ENCODE results near the gene FRAT2. TPM values are rescaled to one million over a fixed set of nuclear protein-coding genes. Genes with fewer than 3 reads are reported as not detected.

Gene FRAT2, protein sequence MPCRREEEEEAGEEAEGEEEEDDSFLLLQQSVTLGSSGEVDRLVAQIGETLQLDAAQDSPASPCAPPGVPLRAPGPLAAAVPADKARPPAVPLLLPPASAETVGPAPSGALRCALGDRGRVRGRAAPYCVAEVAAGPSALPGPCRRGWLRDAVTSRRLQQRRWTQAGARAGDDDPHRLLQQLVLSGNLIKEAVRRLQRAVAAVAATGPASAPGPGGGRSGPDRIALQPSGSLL
- 11.6 TPM for total RNA-seq

DNA sequence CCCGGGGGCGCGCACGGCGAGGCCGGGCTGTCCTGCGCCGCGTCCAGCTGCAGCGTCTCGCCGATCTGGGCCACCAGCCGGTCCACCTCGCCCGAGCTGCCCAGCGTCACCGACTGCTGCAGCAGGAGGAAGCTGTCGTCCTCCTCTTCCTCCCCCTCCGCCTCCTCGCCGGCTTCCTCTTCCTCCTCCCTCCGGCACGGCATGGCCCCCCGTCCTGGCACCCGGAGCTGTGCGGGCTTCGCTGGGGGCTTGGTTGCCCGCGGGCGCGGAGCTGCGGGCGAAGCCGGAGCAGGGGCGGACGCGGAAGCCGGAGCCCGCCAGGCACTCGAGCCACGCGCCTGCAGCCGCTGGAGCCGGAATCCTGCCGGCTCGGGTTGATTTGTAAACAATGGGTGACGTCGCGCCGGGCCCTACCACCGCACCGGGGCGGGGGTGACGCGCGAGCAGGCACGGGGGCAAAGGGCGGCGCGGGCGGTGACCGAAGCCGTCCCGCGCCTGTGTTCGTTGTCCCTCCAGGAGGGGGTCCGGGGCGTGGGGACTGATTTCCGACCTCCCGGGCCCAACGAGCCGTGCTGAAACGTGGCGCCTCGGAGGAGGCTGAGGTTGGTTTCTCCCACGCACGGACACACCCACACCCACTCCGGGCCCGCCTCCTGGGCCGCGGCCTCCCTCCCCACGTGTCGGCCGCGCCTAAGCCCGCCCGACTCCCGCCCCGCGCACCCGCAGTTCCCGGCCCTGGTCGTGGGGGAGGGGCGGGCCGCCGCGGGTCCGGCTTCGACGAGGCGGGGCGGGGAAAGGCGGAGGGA, at the start of gene FRAT2:
FRAT2 (minus strand) TSS at position 360 of the 806 bp plus-strand sequence; CDS start at position 203, 157 bp downstream.
- DNase-seq: peak; percentile 96

DNA sequence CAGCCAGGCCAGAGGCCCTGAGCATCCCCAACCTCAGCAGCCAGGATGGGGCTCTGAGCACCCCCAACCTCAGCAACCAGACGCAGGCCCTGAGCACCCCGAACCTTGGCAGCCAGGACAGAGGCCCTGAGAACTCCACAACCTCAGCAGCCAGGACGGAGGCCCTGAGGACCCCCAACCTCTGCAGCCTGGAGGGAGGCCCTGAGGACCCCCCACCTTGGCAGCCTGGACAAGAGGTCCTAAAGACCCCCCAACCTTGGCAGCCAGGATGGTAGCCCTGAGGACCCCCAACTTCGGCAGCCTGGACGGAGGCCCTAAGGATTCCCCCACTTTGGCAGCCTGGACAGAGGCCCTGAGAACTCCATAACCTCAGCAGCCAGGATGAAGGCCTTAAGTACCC, 49.6 kb upstream of the FRAT2 start:
- DNase-seq: no peak

DNA sequence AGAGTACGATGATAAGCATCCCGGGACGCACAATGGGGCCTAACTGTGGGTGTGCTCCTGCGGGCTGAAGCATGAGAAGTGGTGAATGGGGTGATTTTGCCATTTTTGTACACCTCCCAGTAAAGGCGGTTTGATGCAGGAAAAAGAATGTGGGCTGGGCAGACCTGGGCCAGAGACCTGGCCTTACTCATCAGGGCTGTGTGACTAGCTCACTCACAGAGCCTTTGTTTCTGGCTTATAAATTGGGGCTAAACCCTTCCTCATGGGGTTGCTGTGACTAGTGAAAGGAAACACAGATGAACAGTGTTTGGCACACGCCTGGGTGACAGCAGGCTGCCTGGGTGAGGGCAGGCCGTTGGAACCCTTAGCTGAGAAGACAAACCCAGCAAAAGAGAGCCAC, 48.6 kb upstream of the FRAT2 start:
- no peak for DNase-seq

GRCh38 chr10:97381626-97382025, 47.1 kb upstream of the FRAT2 start:
- no peak for DNase-seq

DNA sequence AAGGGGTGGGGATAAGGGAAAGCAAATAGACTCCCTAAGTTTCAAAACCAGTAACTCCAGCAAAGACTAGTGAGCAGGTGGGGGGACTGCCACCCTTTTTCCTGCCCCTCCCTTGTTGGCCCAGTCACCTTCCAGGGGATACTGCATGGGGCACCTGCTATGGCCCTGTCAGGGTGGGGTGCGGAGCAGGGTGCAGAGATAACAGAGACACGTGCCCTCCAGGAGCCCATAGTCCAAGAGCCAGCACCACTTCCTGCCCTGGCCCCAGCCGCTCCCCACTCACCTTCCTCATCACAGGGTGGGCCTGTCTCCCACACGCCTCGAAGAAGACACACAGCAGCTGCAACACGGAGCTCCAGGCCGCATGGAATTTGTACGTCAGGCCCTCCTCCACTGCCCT, 46.0 kb upstream of the FRAT2 start:
- DNase-seq: no peak

GRCh38 chr10:97378933-97379921, 44.7 kb upstream of the FRAT2 start:
- no peak for DNase-seq

GRCh38 chr10:97376413-97376812, 41.9 kb upstream of the FRAT2 start:
- no peak for DNase-seq

- no peak for DNase-seq
Measured at GRCh38 chr10:97373456-97373855, 38.9 kb upstream of the FRAT2 start.

DNA sequence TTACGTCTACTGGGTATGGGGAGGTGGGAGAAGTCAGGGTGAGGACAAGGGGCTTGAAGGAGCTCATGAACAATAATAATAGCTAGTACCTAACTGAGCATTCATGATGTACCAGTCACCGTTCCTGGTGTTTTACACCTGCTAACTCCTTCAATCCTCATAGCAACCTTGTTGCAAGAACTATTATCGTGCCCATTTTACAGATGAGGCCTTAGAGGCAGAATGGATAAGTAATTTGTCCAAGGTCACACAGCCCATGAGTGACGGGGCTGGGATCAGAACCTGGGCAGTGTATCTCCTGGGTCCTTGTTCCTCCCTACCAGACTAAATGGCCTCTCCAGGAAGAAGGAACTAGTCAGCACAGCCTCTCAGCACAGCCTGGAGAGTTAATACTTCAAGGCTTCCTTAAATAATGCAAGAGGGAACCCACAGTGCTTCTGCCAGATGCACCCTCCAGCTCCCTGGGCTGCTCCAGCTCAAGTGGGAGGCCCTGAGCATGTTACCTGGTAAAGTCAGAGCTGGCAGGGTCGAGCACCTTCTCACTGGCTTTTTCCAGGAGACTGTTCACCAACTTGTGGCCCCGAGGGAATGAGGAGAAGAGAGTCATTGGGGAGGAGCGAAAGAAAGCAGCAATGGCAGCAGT, 37.8 kb upstream of the FRAT2 start:
- no peak for DNase-seq

DNA sequence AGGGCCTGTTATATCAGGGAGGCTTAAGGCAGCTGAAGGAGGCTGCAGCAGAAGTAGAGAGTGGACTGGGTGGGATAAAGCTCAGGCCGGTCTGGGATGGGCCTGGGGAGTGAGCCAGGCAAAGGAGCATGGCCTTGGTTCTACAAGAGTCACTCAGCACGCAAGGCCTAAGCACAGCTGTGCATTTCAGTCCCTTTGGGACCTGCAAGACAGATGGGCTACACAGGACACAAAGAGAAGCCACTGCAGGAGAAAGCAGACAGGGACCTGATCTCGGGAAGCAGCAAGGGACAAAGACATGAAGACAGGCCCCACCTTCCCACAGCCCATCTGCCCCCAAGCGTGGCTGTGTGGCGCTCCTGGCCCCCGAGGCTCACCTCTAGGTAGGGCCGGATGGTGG, 37.2 kb upstream of the FRAT2 start:
- DNase-seq: no peak

DNA sequence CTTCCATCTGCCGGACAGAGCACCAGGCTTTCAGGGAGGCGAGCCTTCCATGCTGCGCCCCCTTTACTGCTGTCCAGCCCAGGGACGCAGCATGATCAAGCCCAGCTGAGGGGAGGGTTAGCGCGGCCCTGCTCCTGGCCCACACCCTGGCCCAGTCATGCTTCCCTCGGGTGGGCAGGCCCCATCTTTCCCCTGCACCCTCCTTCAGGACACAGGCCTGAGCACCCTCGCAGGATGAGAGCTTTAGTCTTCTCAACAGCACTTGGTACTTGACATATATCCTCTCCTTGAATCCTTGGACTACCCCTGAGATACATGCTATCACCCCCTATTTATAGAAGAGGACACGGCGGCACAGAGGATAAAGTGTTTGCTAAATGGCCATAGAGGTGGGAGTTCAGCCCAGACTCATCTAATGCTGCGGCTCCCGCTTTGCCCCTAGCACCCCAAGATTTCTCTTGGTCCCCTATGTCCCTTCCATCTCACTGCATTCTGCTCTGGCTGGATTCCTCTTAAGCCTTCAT, 32.7 kb upstream of the FRAT2 start:
- no peak for DNase-seq

DNA sequence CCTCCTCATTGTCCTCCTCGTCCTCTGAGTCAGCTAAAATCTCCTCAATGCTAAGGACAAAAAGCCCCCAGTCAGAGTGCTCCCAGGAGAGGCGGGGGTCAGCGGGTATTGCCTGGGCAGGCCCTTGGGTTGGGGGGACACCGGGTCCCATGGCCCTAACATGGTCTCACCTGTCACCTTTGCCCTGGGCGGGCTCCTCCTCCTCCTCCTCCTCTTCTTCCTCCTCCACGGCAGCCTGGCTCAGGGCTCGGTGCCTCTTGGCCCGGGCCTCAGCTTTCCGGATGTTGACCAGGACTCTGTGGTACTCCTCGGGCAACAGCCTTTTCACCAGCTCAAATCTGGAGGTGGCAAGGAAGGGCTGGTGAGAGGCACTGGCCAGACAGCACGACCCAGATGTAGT, 32.0 kb upstream of the FRAT2 start:
- DNase-seq: no peak

DNA sequence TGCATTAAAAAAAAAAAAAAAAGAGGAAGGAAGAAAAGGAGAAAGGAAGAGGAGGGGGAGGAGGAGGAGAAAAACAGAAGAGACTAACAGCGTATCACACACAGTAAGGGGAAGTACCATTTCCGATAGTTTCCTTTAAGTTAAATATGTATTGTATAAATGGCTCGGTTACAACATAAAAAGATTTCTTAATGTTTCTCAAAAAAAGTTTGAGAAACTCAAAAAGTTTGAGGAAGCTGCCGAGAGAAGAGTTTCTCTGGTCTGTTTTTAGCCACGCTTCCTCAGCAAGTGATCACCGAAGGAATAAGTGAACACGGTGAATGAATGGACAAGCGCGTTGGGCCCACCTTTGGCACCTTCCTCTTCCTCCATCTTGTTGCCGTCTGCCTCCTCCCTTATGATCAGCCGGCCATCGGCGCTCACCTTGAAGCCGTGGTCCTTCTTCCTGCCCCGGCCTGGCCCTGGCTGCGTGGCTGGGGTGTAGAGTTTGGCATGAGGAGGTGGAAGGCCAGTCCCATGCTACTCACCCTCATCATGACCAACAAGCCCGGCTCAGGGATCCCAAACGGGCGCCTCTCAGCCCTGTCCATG, 31.3 kb upstream of the FRAT2 start:
- no peak for DNase-seq

- DNase-seq: no peak
Measured at GRCh38 chr10:97363071-97363470, 28.5 kb upstream of the FRAT2 start.

DNA sequence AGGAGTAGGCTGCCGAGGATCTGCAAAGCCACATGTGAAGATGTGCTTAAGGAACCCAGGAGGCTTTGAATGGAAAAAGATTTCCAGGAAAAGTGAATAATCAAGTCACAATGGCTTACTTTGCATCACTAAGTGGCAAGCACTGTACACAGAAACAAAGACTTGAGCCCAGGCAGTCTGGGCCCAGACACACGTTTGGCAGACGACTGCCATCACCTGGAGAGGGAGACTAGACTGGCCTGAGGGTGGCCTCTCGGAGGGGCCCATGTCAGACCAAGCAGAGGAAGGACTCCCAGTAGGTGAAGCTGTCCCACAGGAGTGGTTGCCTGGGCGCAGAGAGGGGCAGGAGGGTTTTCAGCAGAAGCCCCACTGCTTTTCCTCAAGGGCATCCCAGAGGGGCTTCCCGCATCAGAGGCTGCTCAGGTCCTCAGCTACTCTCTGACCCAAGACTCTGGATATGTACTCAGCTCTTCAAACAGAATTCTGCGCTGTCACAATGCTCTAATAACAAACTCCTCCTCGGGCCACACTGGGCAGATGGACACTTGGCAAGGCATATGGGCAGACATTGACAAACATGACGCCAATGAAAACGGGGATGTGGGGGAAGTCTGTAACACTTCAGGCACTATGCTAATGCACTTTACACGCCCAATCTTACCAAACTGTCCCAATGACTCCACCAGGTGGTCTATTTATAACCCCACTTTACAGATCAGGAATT, 27.9 kb upstream of the FRAT2 start:
- DNase-seq: no peak

DNA sequence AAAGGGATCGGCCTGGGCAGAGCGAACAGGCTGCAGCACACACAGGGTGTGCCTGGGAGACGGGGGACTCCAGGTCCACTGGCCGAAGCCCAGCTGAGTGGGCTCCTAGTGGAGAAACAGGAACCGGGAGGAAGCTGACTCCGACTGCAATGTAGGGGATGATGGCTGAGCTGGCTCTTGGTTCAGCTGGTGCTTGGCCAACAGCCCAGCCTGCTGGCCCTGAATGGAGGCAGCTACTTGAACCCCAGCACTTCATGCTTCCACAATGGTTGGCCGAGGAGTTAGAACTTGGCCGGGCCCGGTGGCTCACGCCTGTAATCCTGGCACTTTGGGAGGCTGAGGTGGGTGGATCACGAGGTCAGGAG, 27.0 kb upstream of the FRAT2 start:
- no peak for DNase-seq

DNA sequence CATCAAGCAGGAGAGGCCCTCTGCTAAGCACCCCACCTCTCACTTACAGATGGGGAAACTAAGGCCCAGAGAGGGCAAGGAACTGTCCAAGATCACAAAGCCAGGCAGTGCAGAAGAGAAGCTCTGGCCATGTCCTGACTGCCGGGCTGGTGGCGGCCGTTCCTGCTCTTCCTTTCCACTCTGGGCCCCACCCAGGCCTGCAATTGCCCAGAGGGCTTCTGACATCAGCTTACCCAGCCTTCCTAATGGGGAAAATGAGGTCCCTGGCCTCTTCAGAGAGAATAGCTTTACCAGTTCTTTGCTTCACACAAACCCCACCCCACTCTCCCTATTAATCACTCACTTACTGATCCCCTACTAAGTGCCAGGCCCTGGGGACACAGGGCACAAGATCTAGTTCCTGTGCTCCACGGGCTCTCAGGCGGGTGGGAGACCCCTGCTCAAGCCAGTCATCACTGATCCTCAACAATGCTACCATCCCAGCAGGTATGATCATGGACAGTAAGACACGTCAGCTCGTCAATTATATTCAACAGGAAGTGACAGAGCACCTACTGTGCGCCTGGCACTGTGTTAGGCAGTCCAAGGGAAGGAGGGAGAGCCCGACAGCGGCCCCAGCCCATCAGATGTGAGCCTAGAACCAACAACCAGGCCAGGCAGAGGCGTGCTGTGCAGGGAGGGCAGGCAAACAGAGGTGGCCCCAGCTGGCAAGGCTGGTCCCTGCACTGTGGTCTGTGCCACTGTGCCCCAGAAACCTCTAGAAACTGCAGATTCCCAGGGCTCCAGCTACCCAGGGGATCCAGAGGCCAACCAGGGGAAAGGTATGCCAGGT, 26.4 kb upstream of the FRAT2 start:
- no peak for DNase-seq

DNA sequence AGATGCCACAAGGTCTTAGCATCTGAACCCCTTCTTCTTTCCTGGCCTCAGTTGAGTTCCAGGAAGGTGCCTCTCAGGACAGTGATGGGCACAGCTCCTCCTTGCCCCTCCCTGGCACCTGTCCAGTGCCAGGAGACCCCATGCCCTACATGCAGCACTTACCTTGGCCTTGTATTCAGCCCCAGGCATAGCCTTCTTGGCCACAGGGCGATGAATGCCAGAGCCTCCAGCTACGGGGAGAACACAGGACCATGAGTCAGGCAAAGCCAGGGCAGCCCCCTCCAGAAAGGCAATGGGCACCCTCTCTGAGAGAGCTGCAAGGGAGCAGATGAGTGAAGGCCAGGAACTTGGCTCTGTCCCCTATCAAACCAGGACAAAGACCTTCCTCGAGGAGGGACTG, 24.3 kb upstream of the FRAT2 start:
- no peak for DNase-seq

DNA sequence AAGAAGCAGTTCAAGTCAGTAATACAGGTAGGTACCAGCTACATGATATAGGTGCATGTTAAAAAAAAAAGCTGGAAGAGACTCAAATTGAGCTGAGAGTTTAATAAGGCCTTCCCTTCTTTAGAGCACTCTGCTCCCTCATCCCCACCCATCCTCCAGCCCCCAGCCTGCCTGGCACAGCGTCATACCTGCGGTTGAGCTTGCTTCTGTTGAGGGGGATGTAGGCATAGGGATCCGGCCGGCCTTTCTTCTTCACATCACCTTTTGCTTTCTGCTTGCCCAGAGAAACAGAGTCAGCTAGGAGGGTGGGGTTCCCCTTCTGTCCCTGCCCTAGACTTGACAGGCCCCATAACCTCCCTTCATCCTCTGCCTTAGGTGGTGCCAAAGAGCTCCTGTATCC, 23.8 kb upstream of the FRAT2 start:
- DNase-seq: no peak

- no peak for DNase-seq
Measured at GRCh38 chr10:97356918-97357317, 22.4 kb upstream of the FRAT2 start.
